Dedifferentiated amniotic fluid mesenchymal stem cell (primary cell): ENCODE data around the gene MSANTD2.
A peak's percentile ranks its signal among the peaks of the same experiment; 100 is the strongest.

ENCODE experiments used
- DNase-seq: peaks from one replicate; pipeline ENCODE4 v3.0.0-alpha.2; 2016; ENCODE audit errors: extremely low spot score

Gene MSANTD2

GRCh38 chr11:124754309-124754708, 45.9 kb downstream of the MSANTD2 start:
- DNase-seq = no peak

GRCh38 chr11:124753624-124754023, 46.6 kb downstream of the MSANTD2 start:
- no peak for DNase-seq

- DNase-seq = no peak
These were observed 47.0 kb downstream of the MSANTD2 start for GRCh38 chr11:124753205-124753604.

GRCh38 chr11:124752471-124753102, 47.6 kb downstream of the MSANTD2 start:
- DNase-seq = no peak

GRCh38 chr11:124751741-124752470, 48.3 kb downstream of the MSANTD2 start, which contains the start of gene VSIG2:
TSS of gene VSIG2 (minus strand) at chr11:124752255. CDS start at chr11:124752137, 118 bp downstream.
- DNase-seq = no peak

- no peak for DNase-seq
These were observed 48.8 kb downstream of the MSANTD2 start for GRCh38 chr11:124751391-124751740.

GRCh38 chr11:124749912-124750311, 50.3 kb downstream of the MSANTD2 start:
- DNase-seq = no peak

- no peak for DNase-seq
These were observed 51.5 kb downstream of the MSANTD2 start for GRCh38 chr11:124748481-124749343.

- no peak for DNase-seq
These were observed 52.1 kb downstream of the MSANTD2 start for GRCh38 chr11:124748100-124748418.

GRCh38 chr11:124747406-124748099, 52.7 kb downstream of the MSANTD2 start:
- DNase-seq = no peak

GRCh38 chr11:124746621-124747243, 53.5 kb downstream of the MSANTD2 start:
- DNase-seq = no peak

GRCh38 chr11:124745835-124746620, 54.2 kb downstream of the MSANTD2 start:
- DNase-seq = no peak

GRCh38 chr11:124745270-124745834, 54.9 kb downstream of the MSANTD2 start:
- no peak for DNase-seq

GRCh38 chr11:124743050-124743449, 57.2 kb downstream of the MSANTD2 start:
- no peak for DNase-seq

- no peak for DNase-seq
These were observed 57.7 kb downstream of the MSANTD2 start for GRCh38 chr11:124742555-124742954.

GRCh38 chr11:124740277-124740882, 59.8 kb downstream of the MSANTD2 start:
- DNase-seq = no peak

- peak; percentile 84 for DNase-seq
These were observed 60.5 kb downstream of the MSANTD2 start, which contains the start of gene NRGN for GRCh38 chr11:124739479-124740276. TSS of gene NRGN (plus strand) at chr11:124739942. CDS start at chr11:124740085, 143 bp downstream.

- no peak for DNase-seq
These were observed 61.3 kb downstream of the MSANTD2 start for GRCh38 chr11:124738713-124739478.
